GM03348 (cell line): Measurements from ENCODE around the gene STAM2.
"Not testable (repeated sequence)": the region's sequence is repeated elsewhere in the genome, so short reads cannot be mapped to it uniquely, and the experiment has no call there.

Experiments
- DNase-seq: peaks from one replicate; pipeline ENCODE4 v3.0.0; 2012; ENCODE audit warnings: low spot score

Gene STAM2

GRCh38 chr2:152106464-152106863 is 69.1 kb downstream of the STAM2 start:
- DNase-seq = no peak

GRCh38 chr2:152103271-152103670 is 72.3 kb downstream of the STAM2 start:
- DNase-seq = no peak

- no peak for DNase-seq
These were observed 74.6 kb downstream of the STAM2 start for GRCh38 chr2:152100961-152101360.

DNA sequence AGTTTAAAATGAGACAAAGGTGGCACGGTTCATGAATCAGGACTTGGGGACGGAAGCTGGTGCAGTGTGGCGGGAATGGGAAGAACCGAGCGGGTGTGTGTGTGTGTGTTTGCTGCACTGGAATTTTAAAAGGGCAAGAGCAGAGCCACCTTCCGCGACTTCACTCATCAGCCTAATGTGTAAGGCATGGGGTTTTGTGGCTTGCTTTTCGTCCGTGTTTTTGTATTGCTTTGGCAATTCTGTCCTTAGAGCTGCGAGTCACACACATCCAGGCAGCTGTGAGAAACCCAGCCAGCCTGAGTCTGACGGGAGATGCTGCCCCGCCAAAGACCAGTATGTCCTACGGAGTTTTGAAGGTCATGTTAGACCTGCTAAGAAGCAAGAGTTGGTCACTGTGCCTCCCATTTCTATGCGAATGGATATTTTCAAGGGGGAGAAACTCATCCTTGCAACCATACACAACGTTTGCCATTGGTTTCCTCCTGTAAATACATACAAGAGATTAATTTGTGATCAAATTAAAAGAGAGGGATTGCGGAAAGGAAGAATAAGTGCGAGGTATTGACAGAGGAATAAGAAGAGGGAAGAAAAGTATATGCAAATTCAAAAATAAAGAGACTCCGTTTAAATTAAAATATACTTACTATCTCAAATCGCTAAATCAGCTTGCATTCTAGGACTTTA is 76.1 kb downstream of the STAM2 start:
- DNase-seq = peak; percentile 30

GRCh38 chr2:152098496-152099366 is 76.8 kb downstream of the STAM2 start, which contains the start of gene CACNB4:
CACNB4 (minus strand) TSS chr2:152099044.
- peak; percentile 52 for DNase-seq

GRCh38 chr2:152097801-152098495 is 77.6 kb downstream of the STAM2 start:
- DNase-seq = peak; percentile 63

DNA sequence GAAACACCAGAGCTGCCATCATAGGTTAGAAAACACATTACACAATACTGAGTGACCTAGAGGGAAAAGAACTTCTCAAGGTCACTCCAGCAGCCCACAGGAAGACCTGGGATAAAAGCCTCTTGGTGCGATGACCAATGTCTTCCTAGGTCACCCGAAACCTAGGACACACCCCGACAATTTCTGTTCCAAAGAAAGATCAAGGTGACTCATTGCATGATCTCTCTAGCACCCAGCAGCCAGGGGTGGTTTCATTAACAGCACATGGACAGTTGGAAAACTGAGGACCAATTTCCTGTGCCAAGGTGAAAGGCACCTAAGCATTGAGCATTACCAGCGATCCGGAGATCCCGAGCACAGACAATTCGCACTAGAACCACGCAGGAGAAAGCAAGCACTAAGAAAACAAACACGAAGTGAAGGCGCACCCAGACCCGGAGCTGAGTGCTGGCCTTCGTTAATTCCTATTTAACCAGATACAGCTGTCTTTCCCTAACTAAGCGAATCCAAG is 78.2 kb downstream of the STAM2 start:
- DNase-seq = peak; percentile 54

GRCh38 chr2:152095146-152095545 is 80.4 kb downstream of the STAM2 start:
- DNase-seq = no peak

GRCh38 chr2:152094014-152094413 is 81.5 kb downstream of the STAM2 start:
- no peak for DNase-seq

DNA sequence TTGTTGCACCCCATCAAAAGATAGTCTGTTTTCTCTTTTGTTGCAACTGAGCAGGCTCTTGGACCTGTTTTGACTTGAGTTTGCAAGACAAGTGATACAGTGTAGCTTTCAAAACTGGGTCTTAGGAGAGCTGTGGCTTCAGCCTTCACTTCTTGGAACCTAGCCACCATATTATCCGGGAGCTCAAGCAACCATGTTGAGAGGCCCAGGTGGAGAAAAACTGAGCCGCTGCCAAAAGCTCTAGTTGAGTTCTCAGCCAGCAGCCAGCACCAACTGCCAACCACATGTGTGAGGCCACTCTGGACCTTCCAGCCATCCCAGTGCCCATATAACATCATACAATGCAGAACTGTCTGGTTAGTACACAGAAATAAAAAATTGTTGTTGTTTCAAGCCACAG is 82.1 kb downstream of the STAM2 start:
- no peak for DNase-seq

GRCh38 chr2:152092095-152092494 is 83.5 kb downstream of the STAM2 start:
- DNase-seq = no peak

DNA sequence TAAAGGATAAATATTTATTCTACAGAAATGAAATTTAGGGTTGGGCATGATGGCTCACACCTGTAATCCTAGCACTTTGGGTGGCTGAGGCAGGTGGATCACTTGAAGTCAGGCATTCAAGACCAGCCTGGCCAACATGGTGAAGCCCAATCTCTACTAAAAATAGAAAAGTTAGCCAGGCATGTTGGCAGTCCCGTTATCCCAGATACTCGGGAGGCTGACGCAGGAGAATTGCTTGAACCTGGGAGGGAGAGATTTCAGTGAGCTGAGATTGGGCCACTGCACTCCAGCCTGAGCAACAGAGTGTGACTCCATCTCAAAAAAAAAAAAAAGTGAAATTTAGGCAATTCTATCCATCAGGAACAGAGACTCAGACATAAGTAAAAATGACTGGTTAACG is 84.8 kb downstream of the STAM2 start:
- not testable (repeated sequence) for DNase-seq

DNA sequence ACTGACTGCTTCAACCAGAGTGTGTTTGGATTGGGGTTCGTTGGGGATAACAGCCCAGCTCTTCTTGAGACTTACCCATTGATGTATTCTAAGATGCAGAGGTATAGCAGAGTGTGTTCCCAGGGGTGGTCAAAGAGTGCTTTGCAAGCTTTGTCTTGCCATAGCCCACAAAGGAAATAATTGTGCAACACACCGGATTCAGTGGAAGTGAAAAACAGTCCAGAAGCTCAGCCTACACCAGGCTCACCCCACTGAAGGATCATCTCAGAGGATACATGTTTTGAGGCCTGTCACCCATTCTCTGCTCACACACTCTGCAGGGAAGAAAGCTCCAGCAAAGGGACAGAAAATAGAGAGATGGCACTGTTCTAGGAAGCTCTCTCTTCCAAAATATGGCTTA is 86.3 kb downstream of the STAM2 start:
- DNase-seq = no peak

DNA sequence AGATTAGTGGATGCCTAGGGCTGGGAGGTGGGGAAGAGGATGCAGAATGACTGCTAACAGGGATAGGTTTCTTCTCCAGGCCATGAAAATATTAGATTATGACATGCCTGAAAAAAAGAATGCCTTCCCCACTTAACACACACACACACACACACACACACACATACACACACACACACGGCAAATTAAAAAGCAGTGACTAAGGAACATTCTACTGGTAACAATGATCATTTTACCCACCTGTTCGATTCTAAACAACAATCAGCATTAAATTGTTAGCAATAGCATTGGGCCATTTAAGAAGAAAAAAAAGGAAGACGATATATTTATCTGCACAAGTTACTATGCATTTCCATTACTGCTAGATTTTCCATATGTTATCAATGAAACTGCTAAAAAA is 87.6 kb downstream of the STAM2 start:
- DNase-seq = no peak

GRCh38 chr2:152086231-152086630 is 89.3 kb downstream of the STAM2 start:
- DNase-seq = no peak

GRCh38 chr2:152084076-152084475 is 91.5 kb downstream of the STAM2 start:
- DNase-seq = no peak

DNA sequence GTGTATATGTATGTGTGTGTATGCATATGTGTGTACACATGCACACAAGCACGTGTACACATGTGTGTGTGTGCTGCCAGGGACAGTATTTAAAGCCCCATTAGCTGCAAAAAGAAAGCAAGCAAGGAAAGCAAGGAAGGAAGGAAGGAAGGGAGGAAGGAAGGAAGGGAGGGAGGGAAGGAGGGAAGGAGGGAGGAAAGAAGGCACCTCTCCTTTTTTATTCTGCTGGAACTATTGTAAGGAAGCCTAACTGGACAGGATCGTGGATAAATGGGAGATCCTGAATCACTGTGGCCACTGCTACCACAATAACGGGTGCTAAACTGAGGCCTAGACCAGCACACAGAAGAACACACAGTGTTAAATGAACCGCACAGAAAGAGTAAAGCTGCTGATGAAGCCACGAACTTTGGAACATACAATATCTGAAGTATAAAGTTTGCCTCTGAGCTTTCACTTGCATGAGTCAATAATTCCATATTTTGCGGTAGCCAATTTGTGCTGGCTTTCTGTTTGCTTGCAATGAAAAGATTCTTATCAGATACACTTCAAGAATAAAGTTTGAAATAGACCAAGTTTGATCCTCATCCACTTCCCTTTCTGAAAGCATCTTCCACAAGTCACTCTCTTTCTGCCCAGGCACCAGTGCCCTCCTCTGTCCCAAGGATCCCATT is 92.2 kb downstream of the STAM2 start:
- no peak for DNase-seq

GRCh38 chr2:152078662-152079061 is 96.9 kb downstream of the STAM2 start:
- no peak for DNase-seq

GRCh38 chr2:152078023-152078422 is 97.5 kb downstream of the STAM2 start:
- DNase-seq = no peak

GRCh38 chr2:152075461-152076050 is 100.0 kb downstream of the STAM2 start:
- no peak for DNase-seq

DNA sequence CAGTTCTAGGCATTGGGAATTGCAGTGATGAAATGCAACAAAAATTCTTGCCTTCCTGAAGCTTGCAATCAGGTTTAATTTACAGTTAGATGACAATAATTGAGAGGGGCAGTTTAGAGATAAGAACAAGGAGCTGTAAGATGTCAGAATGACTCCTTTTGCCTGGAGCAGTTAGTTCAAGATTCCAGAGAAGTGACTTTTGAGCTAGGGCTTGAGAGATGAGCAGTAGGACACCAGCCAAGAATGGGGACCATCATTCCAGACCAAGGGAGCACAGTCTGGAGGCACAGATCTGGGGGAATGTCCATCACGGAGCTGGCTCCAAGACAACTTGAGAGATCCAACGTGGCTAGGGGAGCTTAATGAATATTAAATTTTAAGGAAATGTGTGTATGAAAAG is 103.6 kb downstream of the STAM2 start:
- DNase-seq = no peak

- DNase-seq = no peak
These were observed 104.0 kb downstream of the STAM2 start for GRCh38 chr2:152071518-152071917.
